ENCODE results near the gene RPL6.
"Not testable (repeated sequence)": the region's sequence is repeated elsewhere in the genome, so short reads cannot be mapped to it uniquely, and the experiment has no call there.

Gene RPL6

DNA sequence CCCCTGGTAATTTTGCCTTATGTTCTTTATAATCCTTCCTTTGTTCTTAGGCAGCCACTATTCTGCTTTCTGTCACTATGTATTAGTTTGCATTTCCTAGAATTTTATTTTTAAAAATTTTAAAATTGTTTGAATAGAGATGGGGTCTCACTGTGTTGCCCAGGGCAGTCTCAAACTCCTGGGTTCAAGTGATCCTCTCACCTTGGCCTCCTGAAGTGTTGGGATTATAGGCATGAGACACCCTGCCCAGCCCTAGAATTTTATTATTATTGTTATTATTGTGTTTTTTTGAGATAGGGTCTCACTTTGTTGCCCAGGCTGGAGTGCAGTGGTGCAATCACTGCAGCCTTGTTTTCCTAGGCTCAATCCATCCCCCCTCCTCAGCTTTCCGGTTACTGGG is 12.0 kb upstream of the RPL6 start:
- in situ Hi-C loops (cut with MboI; ENCODE audit: low pct_unique_long_range_greater_than_20kb, low sequenced_read_pairs), result no loop called here
- DNase-seq, result no peak

DNA sequence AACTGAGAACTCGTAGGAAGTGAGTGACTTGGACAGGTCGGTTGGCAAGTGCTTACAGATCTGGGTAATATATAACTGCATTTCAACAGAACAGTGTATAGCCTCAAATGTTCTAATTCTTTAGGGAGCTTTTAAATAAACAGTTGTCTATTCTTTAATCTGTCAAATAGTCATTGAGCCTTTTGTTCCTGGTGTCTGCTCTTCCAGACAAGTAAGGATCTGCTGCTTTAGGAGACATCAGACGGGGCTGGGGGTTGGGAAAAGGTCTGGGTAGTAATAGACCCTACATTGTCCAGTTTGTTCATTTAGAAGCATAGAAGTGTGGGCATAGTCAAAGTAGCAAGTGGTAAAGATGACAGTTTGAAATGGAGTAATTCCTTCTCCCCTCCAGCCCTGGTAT is 11.3 kb upstream of the RPL6 start:
- no peak for DNase-seq
- in situ Hi-C loops (cut with MboI; ENCODE audit: low pct_unique_long_range_greater_than_20kb, low sequenced_read_pairs), result no loop called here

DNA sequence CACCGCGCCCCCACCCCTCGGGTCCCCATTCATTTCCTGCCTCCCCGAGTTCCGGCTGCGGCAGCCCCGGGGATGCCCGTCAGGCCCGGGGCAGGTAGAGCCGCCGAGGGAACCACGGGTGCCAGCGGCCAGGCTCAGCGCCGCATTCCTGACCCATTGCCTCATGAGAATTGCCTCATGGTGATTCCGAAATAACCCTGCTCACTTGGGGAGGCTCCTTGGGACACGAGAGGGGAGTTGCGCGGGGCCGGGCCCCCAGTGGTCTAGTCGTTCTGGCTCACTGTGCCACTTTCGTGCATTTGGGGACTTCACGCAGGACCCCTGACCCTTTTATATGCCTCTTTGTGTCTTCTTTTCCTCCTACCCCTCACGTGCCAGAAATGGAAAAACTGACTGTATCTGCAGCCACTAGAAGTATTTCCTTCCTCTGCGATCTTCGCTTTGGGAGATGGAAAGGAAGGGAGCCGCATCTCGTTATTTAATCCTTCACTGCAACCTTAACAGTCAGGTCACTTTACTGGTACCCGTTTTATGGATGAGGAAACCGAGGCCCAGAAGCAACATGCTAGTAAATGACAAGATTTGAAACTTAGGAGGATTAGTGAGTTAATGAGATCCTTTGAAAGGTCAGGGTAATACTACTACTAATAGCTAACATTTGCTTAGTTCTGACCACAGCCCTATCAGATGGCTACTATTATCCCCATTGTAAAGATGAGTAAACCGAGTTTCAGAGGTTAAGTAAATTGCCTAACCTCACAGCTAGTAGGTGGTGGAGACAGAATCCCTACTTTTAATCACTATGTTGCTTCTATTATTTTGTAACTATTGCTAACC is 10.1 kb upstream of the RPL6 start:
- peak; percentile 55 for DNase-seq
- in situ Hi-C loops (cut with MboI; ENCODE audit: low pct_unique_long_range_greater_than_20kb, low sequenced_read_pairs), result no loop called here

GRCh38 chr12:112418608-112419296 is 9.3 kb upstream of the RPL6 start, which contains the start of gene PTPN11:
PTPN11 (plus strand) TSS chr12:112418947; CDS start chr12:112419112, 165 bp downstream.
- in situ Hi-C loops (cut with MboI; ENCODE audit: low pct_unique_long_range_greater_than_20kb, low sequenced_read_pairs), result no loop called here
- peak; percentile 85 for DNase-seq

- no peak for DNase-seq
- in situ Hi-C loops (cut with MboI; ENCODE audit: low pct_unique_long_range_greater_than_20kb, low sequenced_read_pairs), result no loop called here
Measured at GRCh38 chr12:112418273-112418607, 8.8 kb upstream of the RPL6 start.

DNA sequence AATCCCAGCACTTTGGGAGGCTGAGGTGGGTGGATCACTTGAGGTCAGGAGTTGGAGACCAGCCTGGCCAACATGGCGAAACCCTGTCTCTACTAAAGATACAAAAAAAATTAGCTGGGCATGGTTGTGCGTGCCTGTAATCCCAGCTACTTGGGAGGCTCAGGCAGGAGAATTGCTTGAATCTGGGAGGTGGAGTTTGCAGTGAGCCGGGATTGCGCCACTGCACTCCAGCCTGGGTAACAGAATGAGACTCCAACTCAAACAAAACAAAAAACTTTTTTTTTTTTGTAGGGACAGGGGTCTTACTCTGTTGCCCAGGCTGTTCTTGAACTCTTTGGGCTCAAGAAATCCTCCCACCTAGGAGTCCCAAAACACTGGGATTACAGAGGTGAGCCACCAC is 6.1 kb upstream of the RPL6 start:
- DNase-seq; in situ Hi-C loops (cut with MboI; ENCODE audit: low pct_unique_long_range_greater_than_20kb, low sequenced_read_pairs): not testable (repeated sequence)

DNA sequence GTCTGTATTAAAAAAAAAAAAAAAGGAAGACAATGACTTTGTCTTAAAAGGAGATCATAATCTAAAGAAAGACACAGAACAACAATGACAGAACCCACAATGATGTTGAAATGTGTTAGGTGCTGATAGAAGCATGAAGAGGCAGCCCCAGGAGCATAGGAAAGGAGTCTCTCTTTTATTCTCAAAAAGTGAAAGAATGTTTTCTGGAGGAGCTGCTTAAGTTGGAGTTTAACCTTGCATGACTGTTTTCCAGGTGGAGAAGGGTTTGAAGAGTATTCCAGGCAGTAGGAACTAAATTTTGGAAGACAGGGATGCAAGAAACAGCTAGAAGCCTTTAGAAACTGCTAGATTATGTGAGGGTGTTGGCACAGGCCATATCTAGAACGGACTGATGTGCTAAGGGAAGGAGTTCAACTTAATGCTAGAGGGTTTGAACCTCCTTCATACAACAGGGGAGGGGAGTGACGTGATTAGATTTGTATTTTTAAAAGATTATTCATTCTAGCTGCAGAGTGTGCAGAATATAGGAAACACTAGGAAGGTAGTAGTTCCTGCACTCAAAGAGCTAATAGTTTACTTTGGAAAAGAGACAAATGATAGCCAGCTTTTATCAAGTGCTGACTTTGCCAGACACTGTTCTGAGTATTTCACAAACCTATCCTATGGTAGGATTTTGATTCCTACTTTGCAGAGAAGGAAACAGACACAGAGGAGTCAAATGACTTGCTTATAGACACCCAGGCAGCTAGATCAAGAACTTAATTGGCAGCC is 4.6 kb upstream of the RPL6 start:
- in situ Hi-C loops (cut with MboI; ENCODE audit: low pct_unique_long_range_greater_than_20kb, low sequenced_read_pairs), result no loop called here
- peak; percentile 37 for DNase-seq

- in situ Hi-C loops (cut with MboI; ENCODE audit: low pct_unique_long_range_greater_than_20kb, low sequenced_read_pairs), result no loop called here
- DNase-seq, result no peak
Measured at GRCh38 chr12:112409906-112410244, 470 bp upstream of the RPL6 start.

DNA sequence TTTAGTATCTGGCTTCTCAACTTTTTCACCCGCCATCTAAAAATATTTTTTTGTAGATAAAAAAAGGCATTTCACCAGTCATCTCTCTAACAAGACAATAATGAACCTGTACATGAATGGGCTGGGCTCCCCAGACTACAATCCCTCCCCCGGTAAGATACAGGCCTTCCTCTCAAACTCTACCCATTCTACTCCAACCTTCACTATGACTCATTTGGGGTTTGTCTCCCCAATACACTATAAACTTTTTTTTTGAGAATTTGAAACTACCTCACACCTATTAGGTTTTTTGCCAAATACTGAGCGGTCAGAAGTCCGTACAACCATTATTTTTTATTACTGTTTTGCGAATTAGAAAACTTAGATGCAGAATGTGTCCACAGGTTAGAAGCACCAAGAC is 784 bp downstream of the RPL6 start:
- in situ Hi-C loops (cut with MboI; ENCODE audit: low pct_unique_long_range_greater_than_20kb, low sequenced_read_pairs), result no loop called here
- no peak for DNase-seq

GRCh38 chr12:112407683-112408082 is 1.7 kb downstream of the RPL6 start:
- DNase-seq; in situ Hi-C loops (cut with MboI; ENCODE audit: low pct_unique_long_range_greater_than_20kb, low sequenced_read_pairs): not testable (repeated sequence)

- in situ Hi-C loops (cut with MboI; ENCODE audit: low pct_unique_long_range_greater_than_20kb, low sequenced_read_pairs), result no loop called here
- DNase-seq, result no peak
Measured at GRCh38 chr12:112406519-112407488, 2.6 kb downstream of the RPL6 start.

GRCh38 chr12:112401903-112402498 is 7.4 kb downstream of the RPL6 start:
- in situ Hi-C loops (cut with MboI; ENCODE audit: low pct_unique_long_range_greater_than_20kb, low sequenced_read_pairs), result no loop called here
- DNase-seq, result no peak

GRCh38 chr12:112401054-112401453 is 8.4 kb downstream of the RPL6 start:
- no peak for DNase-seq
- in situ Hi-C loops (cut with MboI; ENCODE audit: low pct_unique_long_range_greater_than_20kb, low sequenced_read_pairs), result no loop called here

GRCh38 chr12:112393328-112393727 is 16.1 kb downstream of the RPL6 start:
- in situ Hi-C loops (cut with MboI; ENCODE audit: low pct_unique_long_range_greater_than_20kb, low sequenced_read_pairs), result no loop called here
- DNase-seq, result no peak

GRCh38 chr12:112389922-112390654 is 19.3 kb downstream of the RPL6 start:
- in situ Hi-C loops (cut with MboI; ENCODE audit: low pct_unique_long_range_greater_than_20kb, low sequenced_read_pairs); DNase-seq: not testable (repeated sequence)

DNA sequence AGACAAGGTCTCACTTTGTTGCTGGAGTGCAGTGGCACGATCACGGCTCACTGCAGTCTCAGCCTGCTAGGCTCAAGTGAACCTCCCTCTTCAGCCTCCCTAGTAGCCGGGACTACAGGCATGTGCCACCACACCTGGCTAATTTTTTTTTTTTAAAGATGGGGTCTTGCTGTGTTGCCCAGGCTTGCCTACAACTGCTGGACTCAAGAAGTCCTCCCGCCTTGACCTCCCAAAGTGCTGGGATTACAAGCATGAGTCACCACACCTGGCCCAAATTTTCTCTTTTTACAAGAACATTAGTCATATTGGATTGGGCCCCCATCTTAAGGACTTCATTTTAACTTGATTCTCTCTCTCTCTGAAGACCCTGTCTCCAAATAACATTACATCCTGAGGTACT is 20.2 kb downstream of the RPL6 start:
- DNase-seq, result no peak
- in situ Hi-C loops (cut with MboI; ENCODE audit: low pct_unique_long_range_greater_than_20kb, low sequenced_read_pairs), result no loop called here

- in situ Hi-C loops (cut with MboI; ENCODE audit: low pct_unique_long_range_greater_than_20kb, low sequenced_read_pairs), result no loop called here
- DNase-seq, result no peak
Measured at GRCh38 chr12:112386726-112387125, 22.7 kb downstream of the RPL6 start.

GRCh38 chr12:112382866-112383265 is 26.5 kb downstream of the RPL6 start:
- in situ Hi-C loops (cut with MboI; ENCODE audit: low pct_unique_long_range_greater_than_20kb, low sequenced_read_pairs), result no loop called here

More at GRCh38 chr12:112382866-112383265, 26.5 kb downstream of the RPL6 start:
- no peak for DNase-seq

All from KBM-7 (cell line).